ENCODE measurements around the gene ETV3L. TPM values are rescaled to one million over a fixed set of nuclear protein-coding genes. Genes with fewer than 3 reads are reported as not detected.

Gene ETV3L
- total RNA-seq (not detected), total RNA-seq (0 to 0.08 (median 0) reads per million in 29 experiments)
- total RNA-seq (2013), result not detected

DNA sequence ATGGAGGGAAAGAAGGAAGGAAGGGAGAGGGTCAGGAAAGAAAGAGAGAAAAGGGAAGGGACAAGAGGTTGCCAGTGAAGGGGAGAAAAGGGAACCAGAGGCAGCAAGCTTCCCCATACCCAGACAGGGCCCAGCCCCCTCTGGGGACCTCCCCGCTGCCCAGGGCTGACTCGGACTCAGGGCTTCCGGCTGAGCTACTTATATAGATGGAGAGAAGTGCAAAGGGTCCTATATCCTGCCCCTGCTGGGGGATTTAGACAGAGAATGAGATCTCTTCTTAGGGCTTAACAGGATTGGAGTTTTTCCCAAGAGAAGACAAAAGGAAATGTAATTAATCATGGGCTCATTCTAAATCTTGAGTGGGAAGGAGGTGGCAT, at the start of gene ETV3L:
TSS of gene ETV3L (minus strand) at position 176 of the 377 bp plus-strand sequence. CDS start 285 bp downstream, outside the sequence.
- Histone ChIP-seq H3K36me3 (ENCODE audit: control insufficient read depth in 2 of 2, extremely low read depth in 1 of 2, insufficient read depth in 1 of 2, low read length in 1 of 2) (no peaks in the 10 kb centered on the region), H3K9me3 (no peaks in the 10 kb centered on the region), H3K4me3 (ENCODE audit: control insufficient read depth in 1 of 2, extremely low read depth in 1 of 2, low read length in 1 of 2) (no peak within 1 kb of the TSS), H3K27ac (ENCODE audit: low read length) (no peak within 1 kb of the TSS), H3K4me1 (ENCODE audit: control insufficient read depth in 1 of 2, extremely low read depth in 1 of 2, insufficient read depth in 2 of 2, low read length in 2 of 2) (no peaks in the 10 kb centered on the region), H3K27me3 (replicated peaks in 1 of 2; ENCODE audit: control insufficient read depth in 2 of 2, extremely low read depth in 1 of 2, insufficient read depth in 2 of 2, low read length in 1 of 2) (peaks cover 0 to 4% of the 10 kb centered on the region in 2 experiments)
- Mint-ChIP-seq H3K27ac (no peak within 1 kb of the TSS), H3K36me3 (no peaks in the 10 kb centered on the region), H3K4me1 (no peaks in the 10 kb centered on the region), H3K27me3 (peaks cover 0 to 5% of the 10 kb centered on the region in 2 donors), H3K4me3 (no peak within 1 kb of the TSS), H3K9me3 (no peaks in the 10 kb centered on the region)
- CTCF ChIA-PET, result interaction anchor here in 1 of 2 donors (1.1 kb wide), 1 partner anchor 15 kb away, joined by 3 read pairs; no protein-coding TSS in a partner anchor
- 66% methylated on average over 3 of the region's 3 CpGs for WGBS (ENCODE audit: insufficient coverage)
- POLR2A ChIA-PET, result no interaction called here
- no peak for DNase-seq
- ATAC-seq (replicated peaks in 1 of 4), result no peak

DNA sequence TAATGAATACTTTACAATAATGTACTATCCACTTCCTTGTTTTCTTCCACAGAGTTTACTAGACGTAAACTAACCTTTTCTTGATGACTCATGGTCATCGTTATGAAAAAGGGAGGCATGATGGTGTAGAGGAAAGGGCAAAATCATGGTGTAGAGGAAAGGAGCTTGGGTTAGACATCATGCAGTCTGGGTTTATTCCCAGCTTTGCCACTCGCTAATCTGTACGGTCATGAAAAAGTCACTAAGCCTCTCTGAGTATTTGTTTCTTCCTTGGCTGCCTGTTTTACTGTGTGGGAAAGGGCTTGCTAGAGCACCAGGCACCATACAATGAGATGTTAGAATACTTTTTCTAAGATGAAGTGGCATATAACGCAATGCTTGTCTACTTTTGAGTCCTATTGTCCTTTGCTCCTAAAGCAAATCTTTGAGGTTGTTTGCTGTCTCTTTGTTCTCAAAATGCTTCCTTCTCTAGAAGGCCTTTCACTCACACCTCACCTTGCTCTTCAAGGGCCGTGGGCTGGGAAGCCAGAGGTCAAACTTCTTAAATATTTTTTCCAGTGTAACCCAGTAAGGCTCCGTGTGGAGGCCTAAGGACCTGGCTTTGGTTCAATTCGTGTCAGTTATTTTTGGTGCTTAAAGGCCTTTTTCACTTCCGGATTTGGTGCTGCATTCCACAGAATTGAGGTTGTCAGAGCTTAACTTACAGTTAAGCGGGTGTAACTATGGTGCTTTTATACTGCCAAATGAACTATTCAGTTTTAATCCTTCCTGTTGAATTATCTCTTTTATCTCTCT, 48.5 kb upstream of the ETV3L start:
- CTCF ChIA-PET, result interaction anchor here in 1 of 2 donors (1.1 kb wide), 1 partner anchor 8 kb away, joined by 4 read pairs; no protein-coding TSS in a partner anchor
- POLR2A ChIA-PET, result no interaction called here
- no peak for ATAC-seq (replicated peaks in 1 of 4)

DNA sequence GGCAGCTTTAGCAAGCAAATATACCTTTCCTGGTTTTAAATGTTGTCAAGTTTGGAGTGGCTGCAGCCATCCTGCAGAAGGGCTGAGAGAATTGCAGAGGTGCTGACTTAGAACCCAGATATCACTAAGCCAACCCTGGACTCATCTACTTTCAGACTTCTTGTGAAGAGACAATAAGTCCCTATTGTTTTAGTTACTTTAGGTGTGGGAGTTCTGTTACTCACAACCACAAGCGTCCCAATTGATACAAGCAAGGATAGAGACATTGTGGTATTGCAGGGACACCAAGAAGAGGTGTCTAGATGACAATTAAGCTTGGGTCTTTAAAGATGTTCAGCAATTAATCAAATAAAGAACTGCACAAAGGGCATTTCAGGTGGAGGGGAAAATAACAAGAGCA, 47.4 kb upstream of the ETV3L start:
- Mint-ChIP-seq H3K27ac (no peak overlapping the region), H3K4me3 (no peak overlapping the region), H3K36me3 (no peaks in the 10 kb centered on the region), H3K4me1 (peaks cover 9 to 28% (median 18%) of the 10 kb centered on the region in 3 donors), H3K27me3 (no peaks in the 10 kb centered on the region), H3K9me3 (no peaks in the 10 kb centered on the region)
- CTCF ChIA-PET, result no interaction called here
- no CpG with 5 or more reads among the region's 1 CpG for WGBS (ENCODE audit: insufficient coverage)
- POLR2A ChIA-PET, result no interaction called here
- DNase-seq, result no peak
- H3K36me3 ChIP-seq (ENCODE audit: control insufficient read depth in 2 of 2, extremely low read depth in 1 of 2, insufficient read depth in 1 of 2, low read length in 1 of 2), result no peaks in the 10 kb centered on the region
- no peaks in the 10 kb centered on the region for H3K27me3 ChIP-seq (replicated peaks in 1 of 2; ENCODE audit: control insufficient read depth in 2 of 2, extremely low read depth in 1 of 2, insufficient read depth in 2 of 2, low read length in 1 of 2)
- no peaks in the 10 kb centered on the region for H3K4me1 ChIP-seq (ENCODE audit: control insufficient read depth in 1 of 2, extremely low read depth in 1 of 2, insufficient read depth in 2 of 2, low read length in 2 of 2)
- ATAC-seq (replicated peaks in 1 of 4), result no peak
- H3K4me3 ChIP-seq (ENCODE audit: control insufficient read depth in 1 of 2, extremely low read depth in 1 of 2, low read length in 1 of 2), result no peak overlapping the region
- no peak overlapping the region for H3K27ac ChIP-seq (ENCODE audit: low read length)
- no peaks in the 10 kb centered on the region for H3K9me3 ChIP-seq

More for the DNA sequence above, 48.5 kb upstream of the ETV3L start:
- H3K36me3 Mint-ChIP-seq, result no peaks in the 10 kb centered on the region
- H3K27ac Mint-ChIP-seq, result peak overlapping the region in 1 of 2 donors; percentile 39
- H3K9me3 Mint-ChIP-seq, result no peaks in the 10 kb centered on the region
- Histone ChIP-seq H3K4me1 (ENCODE audit: control insufficient read depth in 1 of 2, extremely low read depth in 1 of 2, insufficient read depth in 2 of 2, low read length in 2 of 2) (no peaks in the 10 kb centered on the region), H3K27ac (ENCODE audit: low read length) (no peak overlapping the region), H3K4me3 (ENCODE audit: control insufficient read depth in 1 of 2, extremely low read depth in 1 of 2, low read length in 1 of 2) (no peak overlapping the region), H3K36me3 (ENCODE audit: control insufficient read depth in 2 of 2, extremely low read depth in 1 of 2, insufficient read depth in 1 of 2, low read length in 1 of 2) (no peaks in the 10 kb centered on the region), H3K9me3 (no peaks in the 10 kb centered on the region), H3K27me3 (replicated peaks in 1 of 2; ENCODE audit: control insufficient read depth in 2 of 2, extremely low read depth in 1 of 2, insufficient read depth in 2 of 2, low read length in 1 of 2) (no peaks in the 10 kb centered on the region)
- H3K27me3 Mint-ChIP-seq, result no peaks in the 10 kb centered on the region
- DNase-seq, result no peak
- peaks cover 9 to 35% (median 18%) of the 10 kb centered on the region in 3 donors for H3K4me1 Mint-ChIP-seq
- WGBS (ENCODE audit: insufficient coverage), result 82% methylated on average over 4 of the region's 10 CpGs
- no peak overlapping the region for H3K4me3 Mint-ChIP-seq

DNA sequence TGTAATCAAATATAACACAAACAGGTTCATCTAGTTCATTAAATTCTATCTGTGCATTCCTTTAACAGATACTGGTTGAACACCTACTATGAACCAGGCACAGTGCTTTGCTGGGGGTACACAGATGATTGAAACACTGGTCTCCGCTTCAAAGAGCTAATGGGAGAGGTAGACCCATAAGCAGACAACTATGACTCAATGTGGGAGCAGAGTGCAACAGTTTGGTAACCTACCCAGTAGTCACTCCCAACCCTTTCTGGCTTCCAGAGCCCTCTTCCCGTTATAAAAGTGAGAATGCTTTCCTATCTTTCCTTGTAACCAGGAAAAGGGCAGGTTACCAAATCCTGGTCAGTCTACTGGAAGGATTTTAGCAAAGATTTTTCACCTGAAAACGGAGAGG, 46.6 kb upstream of the ETV3L start:
- Histone ChIP-seq H3K9me3 (no peaks in the 10 kb centered on the region), H3K27me3 (replicated peaks in 1 of 2; ENCODE audit: control insufficient read depth in 2 of 2, extremely low read depth in 1 of 2, insufficient read depth in 2 of 2, low read length in 1 of 2) (no peaks in the 10 kb centered on the region), H3K4me3 (ENCODE audit: control insufficient read depth in 1 of 2, extremely low read depth in 1 of 2, low read length in 1 of 2) (no peak overlapping the region), H3K36me3 (ENCODE audit: control insufficient read depth in 2 of 2, extremely low read depth in 1 of 2, insufficient read depth in 1 of 2, low read length in 1 of 2) (no peaks in the 10 kb centered on the region), H3K4me1 (ENCODE audit: control insufficient read depth in 1 of 2, extremely low read depth in 1 of 2, insufficient read depth in 2 of 2, low read length in 2 of 2) (no peaks in the 10 kb centered on the region), H3K27ac (ENCODE audit: low read length) (no peak overlapping the region)
- no peak for ATAC-seq (replicated peaks in 1 of 4)
- H3K36me3 Mint-ChIP-seq, result no peaks in the 10 kb centered on the region
- no peaks in the 10 kb centered on the region for H3K9me3 Mint-ChIP-seq
- ChIA-PET POLR2A (no interaction called here), CTCF (no interaction called here)
- H3K4me1 Mint-ChIP-seq, result peaks cover 9 to 23% (median 15%) of the 10 kb centered on the region in 3 donors
- H3K27me3 Mint-ChIP-seq, result no peaks in the 10 kb centered on the region
- no peak for DNase-seq
- WGBS (ENCODE audit: insufficient coverage), result 83% methylated on average over 1 of the region's 3 CpGs
- no peak overlapping the region for H3K27ac Mint-ChIP-seq
- H3K4me3 Mint-ChIP-seq, result no peak overlapping the region

DNA sequence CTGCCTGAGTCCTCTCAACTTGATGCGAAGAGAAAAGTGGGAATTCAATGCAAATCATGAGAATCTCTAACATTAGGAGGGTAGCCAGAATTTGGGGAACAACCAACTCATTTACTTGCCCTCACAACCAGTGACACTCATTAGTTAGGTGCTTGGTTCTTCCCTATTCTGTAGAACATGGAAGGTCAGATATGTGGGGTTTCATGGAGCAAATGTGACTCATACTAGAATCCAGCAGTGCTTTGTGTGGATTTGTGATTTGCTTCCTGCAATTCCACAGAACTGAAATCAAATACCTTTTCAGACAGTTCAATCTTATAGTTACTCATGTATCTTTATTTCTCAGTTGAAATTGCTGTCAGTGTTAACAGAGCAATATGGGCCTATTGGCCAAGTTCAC, 45.5 kb upstream of the ETV3L start:
- Mint-ChIP-seq H3K9me3 (no peaks in the 10 kb centered on the region), H3K4me1 (peaks cover 4 to 14% (median 6%) of the 10 kb centered on the region in 3 donors), H3K27ac (no peak overlapping the region), H3K27me3 (no peaks in the 10 kb centered on the region), H3K4me3 (no peak overlapping the region), H3K36me3 (no peaks in the 10 kb centered on the region)
- no CpG with 5 or more reads among the region's 1 CpG for WGBS (ENCODE audit: insufficient coverage)
- H3K27ac ChIP-seq (ENCODE audit: low read length), result no peak overlapping the region
- POLR2A ChIA-PET, result no interaction called here
- H3K4me3 ChIP-seq (ENCODE audit: control insufficient read depth in 1 of 2, extremely low read depth in 1 of 2, low read length in 1 of 2), result no peak overlapping the region
- ATAC-seq (replicated peaks in 1 of 4) (no peak), DNase-seq (no peak)
- no peaks in the 10 kb centered on the region for H3K36me3 ChIP-seq (ENCODE audit: control insufficient read depth in 2 of 2, extremely low read depth in 1 of 2, insufficient read depth in 1 of 2, low read length in 1 of 2)
- H3K4me1 ChIP-seq (ENCODE audit: control insufficient read depth in 1 of 2, extremely low read depth in 1 of 2, insufficient read depth in 2 of 2, low read length in 2 of 2), result no peaks in the 10 kb centered on the region
- CTCF ChIA-PET, result no interaction called here
- H3K9me3 ChIP-seq, result no peaks in the 10 kb centered on the region
- no peaks in the 10 kb centered on the region for H3K27me3 ChIP-seq (replicated peaks in 1 of 2; ENCODE audit: control insufficient read depth in 2 of 2, extremely low read depth in 1 of 2, insufficient read depth in 2 of 2, low read length in 1 of 2)

DNA sequence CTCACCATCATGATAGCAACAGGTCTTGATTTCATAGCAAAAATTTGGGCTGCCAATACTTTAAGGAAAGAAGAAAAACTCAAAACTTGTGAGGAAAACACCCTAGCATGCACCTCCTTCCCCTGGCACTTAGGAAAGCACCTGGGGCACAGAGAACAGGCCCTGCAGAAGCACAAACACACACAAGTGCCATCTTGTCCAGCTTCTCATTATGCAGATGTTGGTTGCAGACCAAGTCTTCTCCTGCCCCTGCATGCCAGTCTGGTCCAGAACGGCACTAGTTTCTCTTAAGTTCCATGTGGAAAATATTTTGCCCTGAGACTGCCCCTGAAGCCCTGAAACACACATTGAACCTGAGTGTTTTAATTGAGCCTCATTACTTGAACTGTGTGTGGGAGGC, 44.9 kb upstream of the ETV3L start:
- no peaks in the 10 kb centered on the region for H3K9me3 Mint-ChIP-seq
- no peaks in the 10 kb centered on the region for H3K36me3 ChIP-seq (ENCODE audit: control insufficient read depth in 2 of 2, extremely low read depth in 1 of 2, insufficient read depth in 1 of 2, low read length in 1 of 2)
- H3K27me3 Mint-ChIP-seq, result no peaks in the 10 kb centered on the region
- H3K4me3 Mint-ChIP-seq, result no peak overlapping the region
- H3K4me1 Mint-ChIP-seq, result peaks cover 8 to 15% (median 11%) of the 10 kb centered on the region in 3 donors
- no peaks in the 10 kb centered on the region for H3K36me3 Mint-ChIP-seq
- ATAC-seq (replicated peaks in 1 of 4) (no peak), DNase-seq (no peak)
- no peak overlapping the region for H3K27ac Mint-ChIP-seq
- H3K27me3 ChIP-seq (replicated peaks in 1 of 2; ENCODE audit: control insufficient read depth in 2 of 2, extremely low read depth in 1 of 2, insufficient read depth in 2 of 2, low read length in 1 of 2), result no peaks in the 10 kb centered on the region
- CTCF ChIA-PET, result interaction anchor here in 1 of 2 donors (0.6 kb wide), 1 partner anchor 16 kb away, joined by 3 read pairs; no protein-coding TSS in a partner anchor
- H3K4me3 ChIP-seq (ENCODE audit: control insufficient read depth in 1 of 2, extremely low read depth in 1 of 2, low read length in 1 of 2), result no peak overlapping the region
- no peaks in the 10 kb centered on the region for H3K9me3 ChIP-seq
- POLR2A ChIA-PET, result no interaction called here
- 83% methylated on average over 1 of the region's 1 CpG for WGBS (ENCODE audit: insufficient coverage)
- no peaks in the 10 kb centered on the region for H3K4me1 ChIP-seq (ENCODE audit: control insufficient read depth in 1 of 2, extremely low read depth in 1 of 2, insufficient read depth in 2 of 2, low read length in 2 of 2)
- H3K27ac ChIP-seq (ENCODE audit: low read length), result no peak overlapping the region

Data from T-cell (primary cell).